K562 (cell line): ENCODE results near the gene CAB39. TPM values are rescaled to one million over a fixed set of nuclear protein-coding genes. Genes with fewer than 3 reads are reported as not detected.

Source experiments
- ASH1L ChIP-seq: fragments of 450-650 bp; IDR thresholded peaks from 2 replicates; pipeline ENCODE4 v1.6.1; 2018; ENCODE audit warnings: borderline replicate concordance, mild to moderate bottlenecking, low read depth; ENCODE audit not compliant: partially characterized antibody
- CCAR2 ChIP-seq: fragments of 200-400 bp; formaldehyde crosslinking; IDR thresholded peaks from 2 replicates; pipeline ENCODE4 v1.6.1; 2017; ENCODE audit warnings: mild to moderate bottlenecking, low read depth, low read length
- EP300 ChIP-seq: IDR thresholded peaks from 2 replicates; pipeline ENCODE4 v1.6.1; 2012; ENCODE audit warnings: low read length, improper control_type of control experiment
- HMGXB4 ChIP-seq: sonication (generic); formaldehyde crosslinking; IDR thresholded peaks from 2 replicates; pipeline ENCODE4 v1.8.1; 2023; ENCODE audit warnings: mild to moderate bottlenecking, missing genetic modification reagents
- MIER1 ChIP-seq: fragments of 450-650 bp; IDR thresholded peaks from 2 replicates; pipeline ENCODE4 v1.6.1; 2016; ENCODE audit warnings: antibody characterized with exemption, mild to moderate bottlenecking, low read depth
- POLR3G ChIP-seq: IDR thresholded peaks from 2 replicates; pipeline ENCODE4 v1.6.1; 2011; ENCODE audit not compliant: insufficient read length, insufficient replicate concordance; ENCODE audit errors: extremely low read depth
- PTBP1 ChIP-seq: fragments of 200-400 bp; formaldehyde crosslinking; IDR thresholded peaks from 2 replicates; pipeline ENCODE4 v1.6.1; 2017; ENCODE audit warnings: low read depth, low read length
- RB1 ChIP-seq: fragments of 450-650 bp; IDR thresholded peaks from 2 replicates; pipeline ENCODE4 v1.6.1; 2017; ENCODE audit warnings: low read depth, mild to moderate bottlenecking
- SMARCA4 ChIP-seq: fragments of 450-650 bp; IDR thresholded peaks from 2 replicates; pipeline ENCODE4 v1.6.1; 2016
- SPI1 ChIP-seq: IDR thresholded peaks from 2 replicates; pipeline ENCODE4 v1.6.1; 2011; ENCODE audit warnings: low read depth, low read length, control low read depth, borderline replicate concordance
- TAF7 ChIP-seq: fragments of 450-650 bp; IDR thresholded peaks from 2 replicates; pipeline ENCODE4 v1.6.1; 2016; ENCODE audit warnings: missing genetic modification characterization, missing compliant biosample characterization
- TAF9B ChIP-seq: fragments of 450-650 bp; IDR thresholded peaks from 2 replicates; pipeline ENCODE4 v1.6.1; 2018; ENCODE audit warnings: mild to moderate bottlenecking; ENCODE audit not compliant: partially characterized antibody
- U2AF2 ChIP-seq: fragments of 200-400 bp; formaldehyde crosslinking; optimal IDR thresholded peaks from 2 replicates; pipeline ENCODE3; 2017; ENCODE audit warnings: low read depth, mild to moderate bottlenecking, low read length
- ZBTB11 ChIP-seq, 3 experiments: fragments of 200-800 bp in 1 of 3; fragments of 250-450 bp in 1 of 3; fragments of 450-650 bp in 1 of 3; sonication (Bioruptor Pico) in 1 of 3; sonication (Bioruptor generic) in 1 of 3; formaldehyde crosslinking in 1 of 3; IDR thresholded peaks; 2 replicates each; pipeline versions ENCODE4 v1.6.1 to v1.8.0; 2016 to 2022; ENCODE audit warnings: mild to moderate bottlenecking in 2 of 3, missing genetic modification characterization in 2 of 3, missing compliant biosample characterization in 1 of 3, moderate library complexity in 1 of 3
- ZFP36 ChIP-seq: fragments of 150-350 bp; IDR thresholded peaks from 2 replicates; pipeline ENCODE4 v1.6.1; 2018; ENCODE audit warnings: low read length, low read depth; ENCODE audit not compliant: partially characterized antibody
- ZNF121 ChIP-seq: sonication (generic); formaldehyde crosslinking; conservative IDR thresholded peaks from 2 replicates; pipeline ENCODE4 v1.8.0; 2022; ENCODE audit warnings: missing genetic modification reagents
- ZNF134 ChIP-seq: fragments of 250-450 bp; sonication (Bioruptor Pico); conservative IDR thresholded peaks from 2 replicates; pipeline ENCODE4 v1.4.0; 2020
- ZNF143 ChIP-seq: sonication (generic); formaldehyde crosslinking; IDR thresholded peaks from 2 replicates; pipeline ENCODE4 v1.9.0; 2022; ENCODE audit warnings: mild to moderate bottlenecking, missing genetic modification reagents
- ZNF174 ChIP-seq: fragments of 250-450 bp; sonication (Bioruptor Pico); IDR thresholded peaks from 2 replicates; pipeline ENCODE4 v1.4.0; 2020; ENCODE audit warnings: mild to moderate bottlenecking
- polyA plus RNA-seq, 8 experiments: library from polyadenylated mRNA; depleted of rRNA in 4 of 8; stranded (reverse) in 5 of 8; unstranded in 3 of 8; fragments of >200 nt; fragmentation: Nextera tagmentation in 2 of 8; fragmentation: Illumina TruSeq in 1 of 8; extraction: Ambion mirVana in 2 of 8; extraction: Trizol in 1 of 8; gene quantifications; 2 replicates each; pipeline versions ENCODE4 v1.2.1 to v1.2.3, GENCODE V29; 2011 to 2014; ENCODE audit warnings: inconsistent platforms in 1 of 8, missing spikeins in 1 of 8
- total RNA-seq, 7 experiments: library from RNA; depleted of rRNA in 6 of 7; stranded (reverse); fragments of >200 nt in 6 of 7; fragmentation: Illumina TruSeq in 2 of 7; extraction: Trizol in 2 of 7; gene quantifications; 2 replicates each; pipeline versions ENCODE4 v1.2.1 to v1.2.3, GENCODE V29; 2011 to 2021; ENCODE audit warnings: low replicate concordance in 1 of 7
- TF ChIP-seq, protein P1 (sequence below): fragments of 250-450 bp; sonication (Bioruptor Pico); IDR thresholded peaks from 2 replicates; pipeline ENCODE4 v1.5.0; 2021; ENCODE audit warnings: mild to moderate bottlenecking, moderate library complexity

Gene CAB39
- total and polyA plus RNA-seq, 9 of the 15 experiments (the other 6 are each of a cell fraction or from before 2014, with no cell fraction given), result 27.2 to 94.4 (median 70.1) TPM

GRCh38 chr2:230712443-230713330, at the start of gene CAB39 (continued):
- TF ChIP-seq ZNF143 (CRISPR knock-in tag), result no peak
- TF ChIP-seq ASH1L, result no peak
- no peak for TF ChIP-seq ZNF121 (CRISPR knock-in tag)
- TF ChIP-seq U2AF2, result no peak
- no peak for TF ChIP-seq POLR3G
- no peak for TF ChIP-seq ZBTB11 (CRISPR knock-in tag; IDR thresholded peaks at IDR 0.05)
- no peak for TF ChIP-seq TAF9B
- 0 out of 2 replicates have a peak, but pooled peaks have one; percentile 19 for TF ChIP-seq SMARCA4
- peak; percentile 98 for TF ChIP-seq SPI1
- no peak for TF ChIP-seq ZNF134
- TF ChIP-seq, protein P1, sequence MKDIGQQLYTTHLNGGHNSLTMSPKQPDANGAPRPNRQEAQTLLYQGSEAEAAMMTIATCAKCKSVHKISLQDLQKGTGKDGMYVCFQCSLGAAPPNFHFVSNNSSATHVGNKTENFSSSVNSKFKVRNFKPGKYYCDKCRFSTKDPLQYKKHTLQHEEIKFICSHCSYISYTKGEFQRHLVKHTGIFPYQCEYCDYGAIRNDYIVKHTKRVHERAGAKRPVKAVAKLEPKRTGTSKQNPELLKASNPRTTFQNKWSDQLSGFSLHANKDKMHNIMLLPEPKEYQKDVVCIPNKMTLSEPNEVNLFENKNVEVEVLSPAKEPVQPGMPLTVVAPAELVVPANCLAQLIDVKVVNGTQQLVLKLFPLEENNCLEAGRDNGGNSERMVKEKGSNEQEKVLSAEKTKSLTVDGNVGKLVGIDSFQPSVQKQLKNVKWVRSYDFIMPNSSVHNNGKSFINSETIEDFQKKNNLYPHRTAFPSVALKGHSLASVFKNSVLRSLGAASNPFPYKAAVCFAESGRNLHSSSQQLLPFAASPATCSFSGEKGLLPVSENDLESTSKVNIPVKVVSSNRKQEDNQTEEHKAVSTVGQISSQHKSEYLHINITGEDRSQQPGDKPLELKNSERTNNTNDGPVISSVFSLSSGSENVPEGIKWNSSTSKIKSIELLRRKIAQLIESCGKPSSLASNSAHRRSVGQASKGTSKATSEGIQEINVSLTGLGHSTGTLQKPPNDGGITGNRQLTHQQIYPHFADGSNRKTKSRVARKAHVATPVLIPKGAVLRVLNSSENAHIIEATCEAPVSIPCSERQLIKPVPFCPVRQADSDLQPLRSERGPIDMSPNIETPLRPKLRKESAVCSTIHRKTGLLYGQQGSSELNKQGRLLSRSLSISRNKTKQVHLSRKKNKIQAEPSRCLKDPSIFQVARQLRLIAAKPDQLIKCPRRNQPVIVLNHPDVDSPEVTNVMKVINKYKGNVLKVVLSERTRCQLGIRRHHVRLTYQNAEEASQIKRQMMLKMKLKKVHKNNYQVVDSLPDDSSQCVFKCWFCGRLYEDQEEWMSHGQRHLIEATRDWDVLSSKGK (CRISPR knock-in tag), result no peak
- no peak for TF ChIP-seq TAF7 (tag)
- TF ChIP-seq ZNF174 (CRISPR knock-in tag), result no peak
- peak; percentile 93 for TF ChIP-seq RB1
- peak; percentile 6 for TF ChIP-seq ZFP36
- no peak for TF ChIP-seq PTBP1
- TF ChIP-seq MIER1, result no peak
- no peak; the same call in 1 of the 2 replicates for TF ChIP-seq EP300
- TF ChIP-seq CCAR2, result no peak
- TF ChIP-seq HMGXB4, result peak; percentile 21; the same call in 1 of the 2 replicates
